Left lung (tissue), 10 donors: ENCODE measurements around the gene GALNT1. TPM values are rescaled to one million over a fixed set of nuclear protein-coding genes. Genes with fewer than 3 reads are reported as not detected.
"Not testable (repeated sequence)": the region's sequence is repeated elsewhere in the genome, so short reads cannot be mapped to it uniquely, and the experiment has no call there.

ENCODE experiments used
- ATAC-seq: fragments of 200-7000 bp; cut with Tn5 transposase; one replicate; pipeline ENCODE4 v1.9.1; 2020; ENCODE audit warnings: moderate library complexity
- DNase-seq, 4 donors: peaks; one replicate each; pipeline ENCODE4 v3.0.0-alpha.2; 2013 to 2020
- H3K27ac ChIP-seq, 2 donors: fragments of 200-600 bp; sonication (generic) in 1 of 2; one replicate each; pipeline versions ENCODE4 v1.5.0 to v1.8.0; 2020 to 2021
- H3K27me3 ChIP-seq, 2 donors: fragments of 200-600 bp; sonication (generic) in 1 of 2; one replicate each; pipeline versions ENCODE4 v1.5.0 to v1.8.0; 2020 to 2021
- H3K36me3 ChIP-seq, 2 donors: fragments of 200-600 bp; sonication (generic) in 1 of 2; one replicate each; pipeline versions ENCODE4 v1.5.0 to v1.8.0; 2020 to 2021
- H3K4me1 ChIP-seq, 2 donors: fragments of 200-600 bp; one replicate each; pipeline ENCODE4 v1.8.0; 2021
- H3K4me3 ChIP-seq, 2 donors: fragments of 200-600 bp; sonication (generic) in 1 of 2; one replicate each; pipeline versions ENCODE4 v1.5.0 to v1.8.0; 2020 to 2021; ENCODE audit warnings: mild to moderate bottlenecking in 1 of 2
- H3K9me3 ChIP-seq, 2 donors: fragments of 200-600 bp; sonication (generic) in 1 of 2; one replicate each; pipeline versions ENCODE4 v1.5.0 to v1.8.0; 2020 to 2021
- CTCF ChIP-seq, 2 donors: fragments of 200-600 bp; sonication (generic) in 1 of 2; IDR thresholded peaks; one replicate each; pipeline versions ENCODE4 v1.5.0 to v1.8.0; 2021; ENCODE audit warnings: antibody characterized with exemption in 2 of 2
- intact Hi-C, 2 donors: fragments of 100-400 bp; cut with DNase I; formaldehyde crosslinking; loops; one replicate each; pipeline versions ENCODE4 v1.11.2 to v1.14.2; 2022
- polyA plus RNA-seq, 6 donors: library from polyadenylated mRNA; unstranded; fragments of 120-200 nt; gene quantifications; one replicate each; pipeline ENCODE4 v1.2.1, GENCODE V29; 2013; ENCODE audit not compliant: insufficient read length in 6 of 6
- total RNA-seq, 2 donors: library from RNA; stranded (reverse); fragmentation: NEBNext Ultra II Directional; extraction: Animal tissue kit (Norgen Biotek cat#: 25700); gene quantifications; one replicate each; pipeline ENCODE4 v1.2.1, GENCODE V29; 2021
- donor health status: DM: no; HTN: yes; CAD: no.
- donor health status: DM: no; HTN: no; CAD: no.

GALNT1 gene
- total and polyA plus RNA-seq, 8 donors: 82.5 to 110 (median 107) TPM

- intact Hi-C loops: no loop called here
Measured at GRCh38 chr18:35573531-35573930, 8.0 kb upstream of the GALNT1 start.

GRCh38 chr18:35576240-35576845 lies 5.2 kb upstream of the GALNT1 start:
- H3K27ac ChIP-seq, ATAC-seq, DNase-seq, H3K27me3 ChIP-seq, H3K4me1 ChIP-seq, H3K36me3 ChIP-seq, intact Hi-C loops, H3K4me3 ChIP-seq, H3K9me3 ChIP-seq: not testable (repeated sequence)

More at GRCh38 chr18:35573531-35573930, 8.0 kb upstream of the GALNT1 start:
- no peak for TF ChIP-seq CTCF (IDR thresholded peaks at IDR 0.05)
- H3K4me1 ChIP-seq: no peaks in the 10 kb centered on the region
- H3K4me3 ChIP-seq: no peak overlapping the region
- no peaks in the 10 kb centered on the region for H3K27me3 ChIP-seq
- H3K36me3 ChIP-seq: no peaks in the 10 kb centered on the region
- H3K27ac ChIP-seq: no peak overlapping the region
- peaks cover 0 to 6% of the 10 kb centered on the region in 2 donors for H3K9me3 ChIP-seq
- no peak for ATAC-seq
- DNase-seq: no peak

- Histone ChIP-seq H3K9me3 (peaks cover 0 to 6% of the 10 kb centered on the region in 2 donors), H3K36me3 (no peaks in the 10 kb centered on the region), H3K27me3 (no peaks in the 10 kb centered on the region), H3K27ac (no peak overlapping the region), H3K4me3 (no peak overlapping the region), H3K4me1 (peaks cover 0 to 9% of the 10 kb centered on the region in 2 donors)
- ATAC-seq (no peak), DNase-seq (no peak)
- TF ChIP-seq CTCF (IDR thresholded peaks at IDR 0.05): no peak
- intact Hi-C loops: no loop called here
Measured at GRCh38 chr18:35577045-35577848, 4.3 kb upstream of the GALNT1 start.

GRCh38 chr18:35578481-35578880 lies 3.1 kb upstream of the GALNT1 start:
- DNase-seq: no peak

GRCh38 chr18:35578936-35579335 lies 2.6 kb upstream of the GALNT1 start:
- TF ChIP-seq CTCF (IDR thresholded peaks at IDR 0.05): no peak
- intact Hi-C loops: no loop called here
- Histone ChIP-seq H3K36me3 (no peaks in the 10 kb centered on the region), H3K27me3 (no peaks in the 10 kb centered on the region), H3K4me1 (peaks cover 9 to 26% of the 10 kb centered on the region in 2 donors), H3K27ac (no peak overlapping the region), H3K4me3 (no peak overlapping the region), H3K9me3 (peaks cover 0 to 6% of the 10 kb centered on the region in 2 donors)
- DNase-seq: no peak
- ATAC-seq: no peak

More at GRCh38 chr18:35578481-35578880, 3.1 kb upstream of the GALNT1 start:
- Histone ChIP-seq H3K4me3 (no peak overlapping the region), H3K27ac (no peak overlapping the region), H3K36me3 (no peaks in the 10 kb centered on the region), H3K9me3 (peaks cover 0 to 6% of the 10 kb centered on the region in 2 donors), H3K4me1 (peaks cover 9 to 21% of the 10 kb centered on the region in 2 donors), H3K27me3 (no peaks in the 10 kb centered on the region)
- TF ChIP-seq CTCF (IDR thresholded peaks at IDR 0.05): no peak
- intact Hi-C loops: no loop called here
- ATAC-seq: no peak
